Psoas muscle (tissue), 8 donors: ENCODE data around the gene DCAF16. TPM values are rescaled to one million over a fixed set of nuclear protein-coding genes. Genes with fewer than 3 reads are reported as not detected.

Experiments
- ATAC-seq, 4 donors: fragments of 200-7000 bp; cut with Tn5 transposase; one replicate each; pipeline ENCODE4 v1.9.1; 2020; ENCODE audit warnings: moderate library complexity in 3 of 4, mild to moderate bottlenecking in 2 of 4
- DNase-seq, 2 donors: peaks; one replicate each; pipeline ENCODE4 v3.0.0-alpha.2; 2020
- H3K27ac ChIP-seq: fragments of 200-600 bp; one replicate; pipeline ENCODE4 v1.8.0; 2022
- H3K27me3 ChIP-seq, 3 donors: fragments of 200-600 bp in 1 of 3; one replicate each; pipeline versions ENCODE4 v1.6.1 to v1.8.0; 2013 to 2022; ENCODE audit warnings: low read length in 2 of 3, mild to moderate bottlenecking in 2 of 3, moderate library complexity in 1 of 3; ENCODE audit not compliant: insufficient read depth in 3 of 3
- H3K36me3 ChIP-seq, 2 donors: fragments of 200-600 bp in 1 of 2; one replicate each; pipeline versions ENCODE4 v1.6.1 to v1.8.0; 2013 to 2022; ENCODE audit warnings: low read depth in 1 of 2, mild to moderate bottlenecking in 1 of 2, moderate library complexity in 1 of 2; ENCODE audit not compliant: insufficient read depth in 1 of 2
- H3K4me1 ChIP-seq: fragments of 200-600 bp; one replicate; pipeline ENCODE4 v1.8.0; 2022
- H3K4me3 ChIP-seq: fragments of 200-600 bp; one replicate; pipeline ENCODE4 v1.8.0; 2022; ENCODE audit warnings: mild to moderate bottlenecking
- H3K9me3 ChIP-seq: fragments of 200-600 bp; one replicate; pipeline ENCODE4 v1.8.0; 2022
- CTCF ChIP-seq: fragments of 200-600 bp; IDR thresholded peaks from one replicate; pipeline ENCODE4 v1.8.0; 2022; ENCODE audit warnings: antibody characterized with exemption
- WGBS, 3 donors: extraction: QIAGEN DNeasy Blood & Tissue Kit; methylation state at CpG; one replicate each; pipeline versions ENCODE4 v1.1.6 to v1.1.7; 2013; 5-methylcytosine and 5-hydroxymethylcytosine counted together
- intact Hi-C, 2 donors: fragments of 100-400 bp; cut with DNase I; formaldehyde crosslinking; loops; one replicate each; pipeline versions ENCODE4 v1.11.0 to v1.14.2; 2022
- polyA plus RNA-seq, 3 donors: library from polyadenylated mRNA; stranded (reverse); fragments of 200-250 nt; gene quantifications; one replicate each; pipeline ENCODE4 v1.2.3, GENCODE V29; 2013
- total RNA-seq, 4 donors: library from RNA; stranded (reverse); fragmentation: NEBNext Ultra II Directional in 2 of 4; extraction: Animal tissue kit (Norgen Biotek cat#: 25700) in 2 of 4; gene quantifications; one replicate each; pipeline versions ENCODE4 v1.2.1 to v1.2.4, GENCODE V29; 2021 to 2023
- donor health status: healthy with polysubstance abuse.
- donor health status: DM: no; HTN: no; CAD: no; lungs with moderate emphysema.
- donor health status: Bipolar disorder and iron deficiency.
- donor health status: healthy.
- donor health status: DM: yes; HTN: yes; CAD: no.
- donor health status: DM: no; HTN: no; CAD: no.
- donor health status: DM: no; HTN: no; CAD: no.
- donor health status: DM: yes; HTN: yes; CAD: no.

Gene DCAF16
- total and polyA plus RNA-seq, 7 donors = 3.7 to 14.8 (median 10.4) TPM

GRCh38 chr4:17794730-17795129, 15.8 kb downstream of the DCAF16 start:
- no peaks in the 10 kb centered on the region for H3K9me3 ChIP-seq
- ATAC-seq = no peak
- no peaks in the 10 kb centered on the region for H3K4me1 ChIP-seq
- 32 to 55% (median 47%) methylated on average over 1 of the region's 1 CpG for WGBS, 3 donors
- DNase-seq = no peak
- TF ChIP-seq CTCF = no peak
- intact Hi-C loops = no loop called here
- no peak overlapping the region for H3K27ac ChIP-seq
- no peaks in the 10 kb centered on the region for H3K27me3 ChIP-seq
- no peak overlapping the region for H3K4me3 ChIP-seq
- H3K36me3 ChIP-seq = peaks cover 0 to 6% of the 10 kb centered on the region in 2 donors

GRCh38 chr4:17788956-17789355, 21.6 kb downstream of the DCAF16 start:
- DNase-seq = no peak
- intact Hi-C loops = no loop called here
- ATAC-seq = no peak
- H3K36me3 ChIP-seq = no peaks in the 10 kb centered on the region
- no peak overlapping the region for H3K27ac ChIP-seq
- no peaks in the 10 kb centered on the region for H3K9me3 ChIP-seq
- TF ChIP-seq CTCF = no peak
- no peaks in the 10 kb centered on the region for H3K4me1 ChIP-seq
- H3K4me3 ChIP-seq = no peak overlapping the region
- no peaks in the 10 kb centered on the region for H3K27me3 ChIP-seq

- H3K4me3 ChIP-seq = no peak overlapping the region
- no peak for ATAC-seq
- peaks cover under 1% of the 10 kb centered on the region for H3K4me1 ChIP-seq
- no peaks in the 10 kb centered on the region for H3K9me3 ChIP-seq
- TF ChIP-seq CTCF = no peak
- intact Hi-C loops = no loop called here
- no peak for DNase-seq
- 84 to 88% (median 85%) methylated on average over 5 of the region's 5 CpGs for WGBS, 3 donors
- H3K36me3 ChIP-seq = no peaks in the 10 kb centered on the region
- no peaks in the 10 kb centered on the region for H3K27me3 ChIP-seq
- H3K27ac ChIP-seq = no peak overlapping the region
These were observed 23.2 kb downstream of the DCAF16 start for GRCh38 chr4:17787315-17787714.

GRCh38 chr4:17786567-17786966, 24.0 kb downstream of the DCAF16 start:
- H3K27me3 ChIP-seq = no peaks in the 10 kb centered on the region
- DNase-seq (no peak), ATAC-seq (no peak)
- H3K36me3 ChIP-seq = no peaks in the 10 kb centered on the region
- H3K27ac ChIP-seq = no peak overlapping the region
- intact Hi-C loops = no loop called here
- no peaks in the 10 kb centered on the region for H3K9me3 ChIP-seq
- peaks cover 3% of the 10 kb centered on the region for H3K4me1 ChIP-seq
- 58 to 68% (median 59%) methylated on average over 5 of the region's 5 CpGs for WGBS, 3 donors
- H3K4me3 ChIP-seq = no peak overlapping the region
- no peak for TF ChIP-seq CTCF

- no peak for DNase-seq
These were observed 24.7 kb downstream of the DCAF16 start for GRCh38 chr4:17785858-17786257.

More at GRCh38 chr4:17785858-17786257, 24.7 kb downstream of the DCAF16 start:
- no peaks in the 10 kb centered on the region for H3K27me3 ChIP-seq
- H3K4me1 ChIP-seq = peaks cover 3% of the 10 kb centered on the region
- TF ChIP-seq CTCF = no peak
- WGBS, 3 donors = 56 to 69% (median 66%) methylated on average over 5 of the region's 5 CpGs
- no peak overlapping the region for H3K4me3 ChIP-seq
- intact Hi-C loops = no loop called here
- no peaks in the 10 kb centered on the region for H3K9me3 ChIP-seq
- H3K36me3 ChIP-seq = no peaks in the 10 kb centered on the region
- ATAC-seq = no peak
- H3K27ac ChIP-seq = no peak overlapping the region
